Stimulated activated CD4-positive, alpha-beta T cell treated with anti-CD3 and anti-CD28 coated beads, Interleukin-12 subunit alpha, Interleukin-12 subunit beta, amount 100 ng/mL, for 48 hours (primary cell): ENCODE measurements around the gene OR1F1.
"Not testable (repeated sequence)": the region's sequence is repeated elsewhere in the genome, so short reads cannot be mapped to it uniquely, and the experiment has no call there.

Experiments
- DNase-seq, 3 donors: peaks; one replicate each; pipeline ENCODE4 v3.0.0-alpha.2; 2020; ENCODE audit warnings: low read depth in 2 of 3, low spot score in 1 of 3

OR1F1 gene

GRCh38 chr16:3187798-3188674 is at the start of gene OR1F1:
TSS of gene OR1F1 (plus strand) at chr16:3188204.
- DNase-seq, result peak; percentile 63 to 84 (median 67)

DNA sequence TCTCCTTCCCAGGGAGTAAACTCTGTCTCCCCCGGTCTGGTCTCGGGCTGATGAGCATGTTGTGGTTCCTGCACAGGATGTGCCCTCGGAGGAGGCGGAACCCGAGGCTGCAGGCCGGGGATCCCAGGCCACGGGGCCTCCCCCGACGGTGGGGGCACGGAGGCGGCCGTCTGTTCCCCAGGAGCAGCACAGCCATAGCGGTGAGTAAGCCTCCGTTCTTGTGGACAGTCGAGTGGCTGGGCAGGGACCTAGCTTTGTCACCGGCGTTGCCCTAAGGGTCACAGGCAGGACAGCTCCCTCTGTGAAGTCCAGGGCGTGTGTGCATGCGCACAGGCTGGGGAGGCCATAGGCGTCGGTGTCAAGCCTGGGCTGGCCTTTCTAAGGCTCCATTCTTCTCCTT is 49.7 kb upstream of the OR1F1 start:
- DNase-seq, result no peak

DNA sequence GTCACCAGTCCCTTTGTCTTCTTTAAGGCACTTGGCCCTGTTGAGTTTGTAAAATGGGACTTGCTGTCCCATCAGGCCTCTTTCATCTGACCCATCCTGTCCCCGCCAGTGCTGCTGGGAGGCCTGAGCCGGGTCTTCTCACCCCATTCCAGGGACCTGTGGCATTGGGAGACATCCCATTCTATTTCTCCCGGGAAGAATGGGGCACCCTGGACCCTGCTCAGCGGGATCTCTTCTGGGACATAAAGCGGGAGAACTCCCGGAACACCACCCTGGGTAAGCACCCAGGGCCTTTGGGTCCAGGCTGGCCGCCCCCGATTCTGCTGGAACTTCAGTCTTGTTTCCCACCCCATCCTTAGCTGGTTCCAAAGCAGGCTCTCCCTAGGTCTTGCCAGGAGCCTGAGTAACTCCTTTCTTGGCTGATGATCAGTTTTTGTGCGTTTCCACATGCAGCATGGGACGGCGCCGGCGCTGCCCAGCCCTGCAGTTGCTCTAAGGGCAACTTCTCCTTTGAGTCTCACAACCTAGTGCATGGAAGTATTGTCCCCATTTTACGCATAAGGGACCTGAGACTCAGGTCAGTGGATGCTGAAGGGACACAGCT is 49.1 kb upstream of the OR1F1 start:
- DNase-seq, result no peak

DNA sequence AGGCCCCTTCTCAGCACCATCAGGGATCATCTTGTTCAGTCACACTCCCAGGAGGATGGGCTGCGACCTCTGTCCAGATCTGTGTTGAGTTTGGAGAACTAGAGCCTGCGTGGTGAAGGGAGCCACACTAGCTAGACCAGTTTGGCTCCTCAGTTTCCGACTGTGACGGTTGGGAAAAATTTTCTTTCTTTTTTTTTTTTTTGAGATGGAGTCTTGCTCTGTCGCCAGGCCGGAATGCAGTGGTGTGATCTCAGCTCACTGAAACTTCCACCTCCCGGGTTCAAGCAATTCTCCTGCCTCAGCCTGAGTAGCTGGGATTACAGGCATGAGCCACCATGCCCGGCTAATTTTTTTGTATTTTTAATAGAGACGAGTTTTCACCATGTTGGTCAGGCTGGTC is 48.4 kb upstream of the OR1F1 start:
- not testable (repeated sequence) for DNase-seq

DNA sequence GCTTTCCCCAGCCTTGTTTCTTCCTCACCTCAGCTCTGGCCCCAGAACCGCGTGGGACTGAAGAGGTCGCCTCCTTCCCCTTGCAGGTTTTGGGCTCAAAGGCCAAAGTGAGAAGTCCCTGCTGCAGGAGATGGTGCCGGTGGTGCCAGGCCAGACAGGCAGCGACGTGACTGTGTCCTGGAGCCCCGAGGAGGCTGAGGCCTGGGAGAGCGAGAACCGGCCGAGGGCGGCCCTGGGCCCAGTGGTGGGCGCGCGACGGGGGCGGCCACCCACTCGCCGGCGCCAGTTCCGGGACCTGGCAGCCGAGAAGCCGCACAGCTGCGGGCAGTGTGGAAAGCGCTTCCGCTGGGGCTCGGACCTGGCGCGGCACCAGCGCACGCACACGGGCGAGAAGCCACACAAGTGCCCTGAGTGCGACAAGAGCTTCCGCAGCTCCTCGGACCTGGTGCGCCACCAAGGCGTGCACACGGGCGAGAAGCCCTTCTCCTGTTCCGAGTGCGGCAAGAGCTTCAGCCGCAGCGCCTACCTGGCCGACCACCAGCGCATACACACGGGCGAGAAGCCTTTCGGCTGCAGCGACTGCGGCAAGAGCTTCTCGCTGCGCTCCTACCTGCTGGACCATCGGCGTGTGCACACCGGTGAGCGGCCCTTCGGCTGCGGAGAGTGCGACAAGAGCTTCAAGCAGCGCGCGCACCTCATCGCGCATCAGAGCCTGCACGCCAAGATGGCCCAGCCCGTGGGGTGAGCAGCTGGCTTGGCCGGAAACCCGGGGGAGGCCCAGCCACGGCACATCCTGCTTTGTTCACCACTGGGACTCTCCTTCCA is 47.2 kb upstream of the OR1F1 start:
- DNase-seq, result no peak

GRCh38 chr16:3141781-3142311 is 46.2 kb upstream of the OR1F1 start:
- no peak for DNase-seq

- DNase-seq, result no peak
Observed at GRCh38 chr16:3142327-3142726, 45.7 kb upstream of the OR1F1 start.

DNA sequence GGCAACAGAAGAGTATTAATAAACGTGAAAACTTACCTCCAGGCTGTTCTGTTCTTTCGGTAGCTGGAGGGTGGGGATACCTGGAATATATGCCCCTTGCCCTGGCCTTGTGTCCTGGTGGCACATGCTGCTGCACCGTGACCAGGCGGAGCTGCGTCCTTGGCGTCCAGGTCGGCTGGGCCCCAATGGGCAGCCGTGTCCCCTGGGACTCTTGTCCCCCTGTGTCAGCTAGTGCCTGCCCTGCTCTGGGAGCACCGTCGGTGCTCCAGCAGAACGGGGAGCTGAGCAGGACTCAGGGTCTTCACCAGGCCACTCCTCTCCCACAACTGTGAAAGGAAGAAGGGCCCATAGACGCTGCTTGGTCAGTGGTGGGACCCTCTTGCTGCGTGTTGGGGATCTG is 45.2 kb upstream of the OR1F1 start:
- no peak for DNase-seq

DNA sequence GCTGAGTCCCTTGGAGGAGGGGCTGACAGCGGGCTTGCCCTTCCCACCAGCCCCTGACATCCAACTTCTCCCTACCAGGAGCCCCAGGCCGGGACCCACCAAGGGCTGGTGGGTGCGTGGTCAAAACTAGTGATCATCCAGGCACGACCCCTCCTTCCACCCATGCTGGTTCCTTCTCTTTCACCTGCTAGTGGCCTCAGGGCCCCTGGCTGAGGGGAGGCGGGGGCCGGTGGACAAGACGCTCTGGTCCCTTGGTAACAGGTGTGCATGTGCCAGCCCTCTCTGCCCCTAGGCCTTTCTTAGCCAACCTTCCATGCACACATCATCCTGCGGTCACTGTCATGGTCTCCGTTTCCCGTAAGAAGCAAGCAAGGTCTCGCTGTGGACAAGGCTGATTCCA is 44.8 kb upstream of the OR1F1 start:
- DNase-seq, result no peak

GRCh38 chr16:3143598-3144320 is 44.2 kb upstream of the OR1F1 start:
- no peak for DNase-seq

- no peak for DNase-seq
Observed at GRCh38 chr16:3144321-3144983, 43.6 kb upstream of the OR1F1 start.

DNA sequence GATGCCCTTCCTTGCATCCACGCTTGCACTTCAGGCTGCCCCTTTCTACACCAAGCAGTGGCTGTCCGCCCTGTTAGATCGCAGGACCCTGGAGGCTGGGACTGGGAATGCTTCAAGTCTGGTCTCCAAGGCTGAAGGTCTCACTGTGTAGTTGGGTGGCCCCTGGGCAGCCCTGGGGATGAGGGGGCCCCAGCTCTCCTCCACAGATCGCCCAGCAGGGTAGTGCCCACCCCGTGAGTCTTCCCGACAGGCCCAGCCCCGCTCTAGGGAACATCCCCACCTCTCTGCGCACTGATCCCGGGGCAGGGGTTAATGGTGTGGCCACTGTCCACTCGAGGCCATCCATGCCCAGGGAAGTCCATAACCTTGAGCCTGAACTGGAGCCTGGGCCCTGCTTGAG is 42.9 kb upstream of the OR1F1 start:
- DNase-seq, result no peak

DNA sequence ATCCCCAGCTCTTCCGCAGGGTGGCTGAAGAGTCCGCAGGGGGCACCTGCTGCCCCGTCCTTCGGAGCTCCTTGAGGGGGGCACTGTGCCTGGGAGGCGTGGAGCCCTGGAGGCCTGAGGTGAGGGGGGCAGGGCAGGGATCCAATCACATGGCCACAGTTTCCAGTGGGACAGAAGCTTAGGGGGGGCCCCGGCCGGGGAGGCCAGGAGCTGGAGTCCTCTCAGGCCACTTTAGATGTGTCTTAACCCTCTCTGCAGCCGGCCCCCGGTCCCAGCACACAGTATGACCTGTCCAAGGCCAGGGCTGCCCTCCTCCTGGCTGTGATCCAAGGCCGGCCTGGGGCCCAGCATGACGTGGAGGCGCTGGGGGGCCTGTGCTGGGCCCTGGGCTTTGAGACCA is 42.3 kb upstream of the OR1F1 start:
- DNase-seq, result no peak

- no peak for DNase-seq
Observed at GRCh38 chr16:3147046-3147756, 40.8 kb upstream of the OR1F1 start.

- no peak for DNase-seq
Observed at GRCh38 chr16:3147757-3148104, 40.3 kb upstream of the OR1F1 start.

DNA sequence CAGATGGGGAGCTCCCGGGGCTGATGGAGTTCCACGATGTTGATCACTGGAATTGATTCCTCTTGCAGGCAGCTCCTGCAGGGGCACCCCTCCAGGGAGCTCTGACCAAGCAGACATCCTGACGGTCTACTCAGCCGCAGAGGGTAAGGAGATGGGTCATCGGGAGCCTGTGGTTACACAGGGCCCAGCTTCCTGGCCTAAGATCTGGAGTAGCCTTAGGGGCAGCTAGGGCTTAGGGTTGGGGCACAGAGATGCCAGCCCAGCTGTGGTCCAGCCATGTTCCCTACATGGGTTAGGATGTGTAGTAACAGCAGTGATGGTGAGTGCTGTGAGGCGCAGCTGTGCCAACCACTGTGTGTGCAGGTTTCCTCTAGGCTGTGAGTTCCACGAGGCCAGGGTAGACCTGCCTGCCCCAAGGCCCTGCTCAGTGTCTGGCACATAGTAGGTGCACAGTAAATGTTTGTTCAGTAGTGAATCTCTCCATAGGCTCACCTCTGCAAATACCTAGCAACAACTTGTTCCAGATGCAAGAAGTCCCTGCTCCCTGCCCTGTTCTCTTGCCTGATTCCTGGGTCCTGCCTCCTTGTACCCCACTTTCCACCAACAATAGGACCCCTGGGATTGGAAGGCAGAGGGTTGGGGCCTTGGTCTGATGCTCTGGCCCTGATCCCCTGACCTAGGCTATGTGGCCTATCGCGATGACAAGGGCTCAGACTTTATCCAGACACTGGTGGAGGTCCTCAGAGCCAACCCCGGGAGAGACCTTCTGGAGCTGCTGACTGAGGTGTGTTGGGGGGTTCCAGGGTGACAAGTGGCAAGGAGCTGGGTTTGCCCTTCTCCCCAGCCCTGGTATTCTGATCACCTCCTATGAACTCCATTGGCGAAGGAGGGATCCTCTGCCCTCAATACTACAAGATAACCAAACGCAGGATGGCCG is 39.5 kb upstream of the OR1F1 start:
- no peak for DNase-seq

DNA sequence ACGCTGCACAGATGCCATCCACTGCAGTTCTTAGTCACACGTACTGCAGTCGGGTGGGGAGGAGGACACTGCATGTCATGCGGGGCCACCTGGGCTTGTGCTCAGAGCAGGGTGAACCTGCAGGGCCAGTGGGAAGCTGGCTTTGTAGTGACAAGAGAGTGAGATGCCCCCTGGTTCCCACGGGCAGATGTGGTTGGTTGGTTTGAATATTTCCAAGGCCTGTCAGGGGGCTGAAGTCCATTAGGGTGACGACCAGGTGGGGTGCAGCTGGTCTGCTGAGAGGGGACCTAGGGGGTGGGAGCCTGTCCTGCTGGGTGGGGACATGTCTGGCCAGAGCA is 38.8 kb upstream of the OR1F1 start:
- no peak for DNase-seq

GRCh38 chr16:3149630-3150345 is 38.2 kb upstream of the OR1F1 start:
- no peak for DNase-seq
